HepG2 (cell line): Measurements from ENCODE around the gene USP7. TPM values are rescaled to one million over a fixed set of nuclear protein-coding genes. Genes with fewer than 3 reads are reported as not detected.

Source experiments
- GABPA ChIP-seq, 2 experiments: IDR thresholded peaks; 2 replicates each; pipeline ENCODE4 v1.6.1; 2011 to 2016; ENCODE audit warnings: low read depth in 2 of 2, low read length in 1 of 2, missing biosample characterization in 1 of 2, missing genetic modification characterization in 1 of 2
- GMEB2 ChIP-seq: IDR thresholded peaks from 2 replicates; pipeline ENCODE4 v1.6.1; 2016; ENCODE audit warnings: missing biosample characterization, missing genetic modification reagents, low read depth
- MIER2 ChIP-seq: IDR thresholded peaks from 2 replicates; pipeline ENCODE4 v1.6.1; 2016; ENCODE audit warnings: missing biosample characterization, missing genetic modification reagents
- MLLT10 ChIP-seq: sonication (generic); formaldehyde crosslinking; IDR thresholded peaks from 2 replicates; pipeline ENCODE4 v1.4.0; 2020; ENCODE audit warnings: missing genetic modification reagents
- NFAT5 ChIP-seq: sonication (generic); formaldehyde crosslinking; IDR thresholded peaks from 2 replicates; pipeline ENCODE4 v1.4.0; 2020; ENCODE audit warnings: missing genetic modification reagents
- NFIC ChIP-seq: IDR thresholded peaks from 2 replicates; pipeline ENCODE4 v1.6.1; 2012; ENCODE audit warnings: mild to moderate bottlenecking, low read length, inconsistent platforms
- PBX3 ChIP-seq: sonication (generic); formaldehyde crosslinking; IDR thresholded peaks from 2 replicates; pipeline ENCODE4 v1.8.1; 2023; ENCODE audit warnings: missing genetic modification reagents, inconsistent platforms, borderline replicate concordance
- PITX1 ChIP-seq: sonication (generic); formaldehyde crosslinking; IDR thresholded peaks from 2 replicates; pipeline ENCODE4 v1.5.1; 2020; ENCODE audit warnings: mild to moderate bottlenecking, missing genetic modification reagents
- RORA ChIP-seq: sonication (generic); formaldehyde crosslinking; IDR thresholded peaks from 2 replicates; pipeline ENCODE4 v1.5.0; 2020; ENCODE audit warnings: mild to moderate bottlenecking, missing genetic modification reagents, moderate library complexity
- TBL1XR1 ChIP-seq: fragments of 150-350 bp; IDR thresholded peaks from 2 replicates; pipeline ENCODE4 v1.6.1; 2014; ENCODE audit warnings: borderline replicate concordance, low read length; ENCODE audit not compliant: partially characterized antibody
- TBX2 ChIP-seq: sonication (generic); formaldehyde crosslinking; IDR thresholded peaks from 2 replicates; pipeline ENCODE4 v1.5.0; 2020; ENCODE audit warnings: missing genetic modification reagents, mild to moderate bottlenecking, borderline replicate concordance
- TEAD3 ChIP-seq: optimal IDR thresholded peaks from 2 replicates; pipeline ENCODE3; 2016; ENCODE audit warnings: borderline replicate concordance
- WIZ ChIP-seq: sonication (generic); formaldehyde crosslinking; IDR thresholded peaks from 2 replicates; pipeline ENCODE4 v1.5.1; 2020; ENCODE audit warnings: mild to moderate bottlenecking, missing genetic modification reagents
- ZIK1 ChIP-seq: sonication (generic); formaldehyde crosslinking; IDR thresholded peaks from 2 replicates; pipeline ENCODE4 v1.5.0; 2020; ENCODE audit warnings: mild to moderate bottlenecking, low read depth, missing genetic modification reagents, borderline replicate concordance
- ZNF12 ChIP-seq: sonication (generic); formaldehyde crosslinking; IDR thresholded peaks from 2 replicates; pipeline ENCODE4 v1.5.0; 2020; ENCODE audit warnings: missing genetic modification reagents
- ZNF292 ChIP-seq: sonication (generic); formaldehyde crosslinking; IDR thresholded peaks from 2 replicates; pipeline ENCODE4 v1.8.1; 2022; ENCODE audit warnings: mild to moderate bottlenecking, low read depth, missing genetic modification reagents, borderline replicate concordance
- ZNF615 ChIP-seq: sonication (generic); formaldehyde crosslinking; IDR thresholded peaks from 2 replicates; pipeline ENCODE4 v1.5.0; 2020; ENCODE audit warnings: mild to moderate bottlenecking, missing genetic modification reagents, borderline replicate concordance
- ZNF7 ChIP-seq: IDR thresholded peaks from 2 replicates; pipeline ENCODE4 v1.6.1; 2016; ENCODE audit warnings: missing biosample characterization, missing genetic modification reagents
- polyA plus RNA-seq, 8 experiments: library from polyadenylated mRNA; depleted of rRNA in 3 of 8; stranded (reverse) in 7 of 8; unstranded in 1 of 8; fragments of >200 nt; fragmentation: Illumina TruSeq in 4 of 8; extraction: Trizol in 4 of 8; gene quantifications; 2 replicates each; pipeline versions ENCODE4 v1.2.1 to v1.2.3, GENCODE V29; 2011 to 2016; ENCODE audit warnings: low read depth in 4 of 8, missing spikeins in 1 of 8, mixed read lengths in 1 of 8; ENCODE audit not compliant: insufficient read depth in 1 of 8
- total RNA-seq, 5 experiments: library from RNA; depleted of rRNA; stranded (reverse); fragments of >200 nt; fragmentation: Illumina TruSeq; extraction: Trizol; gene quantifications; 2 replicates each; pipeline ENCODE4 v1.2.3, GENCODE V29; 2016; ENCODE audit warnings: low read depth in 1 of 5
- TF ChIP-seq, protein P1 (sequence below): IDR thresholded peaks from 2 replicates; pipeline ENCODE4 v1.6.1; 2016; ENCODE audit warnings: missing compliant biosample characterization, missing genetic modification reagents, borderline replicate concordance

USP7 gene
- total and polyA plus RNA-seq, 2 of the 13 experiments (the other 11 are each of a cell fraction or from before 2014, with no cell fraction given) = 52.5 to 173 TPM

GRCh38 chr16:8958344-8959167 is 5.2 kb downstream of the USP7 start (continued):
- TF ChIP-seq ZNF7 (CRISPR knock-in tag) (peak; percentile 6; the same call in 1 of the 2 replicates), TBX2 (CRISPR knock-in tag) (peak; percentile 56; the same call in 1 of the 2 replicates), GABPA (IDR thresholded peaks at IDR 0.05; ENCODE audit: low read depth, low read length) (no peak), GABPA (CRISPR knock-in tag; IDR thresholded peaks at IDR 0.05; ENCODE audit: low read depth) (no peak), TBL1XR1 (no peak), TEAD3 (CRISPR knock-in tag) (peak; percentile 38), MLLT10 (CRISPR knock-in tag) (0 out of 2 replicates have a peak, but pooled peaks have one; percentile 82), PITX1 (CRISPR knock-in tag) (no peak), WIZ (CRISPR knock-in tag) (no peak), PBX3 (CRISPR knock-in tag) (no peak), ZNF292 (CRISPR knock-in tag) (peak; percentile 59; the same call in 1 of the 2 replicates), ZNF12 (CRISPR knock-in tag) (no peak), MIER2 (CRISPR knock-in tag) (no peak), GMEB2 (CRISPR knock-in tag) (no peak), NFAT5 (0 out of 2 replicates have a peak, but pooled peaks have one; percentile 26), NFIC (no peak), RORA (CRISPR knock-in tag) (no peak), ZNF615 (CRISPR knock-in tag) (no peak), ZIK1 (no peak)
- TF ChIP-seq, protein P1, sequence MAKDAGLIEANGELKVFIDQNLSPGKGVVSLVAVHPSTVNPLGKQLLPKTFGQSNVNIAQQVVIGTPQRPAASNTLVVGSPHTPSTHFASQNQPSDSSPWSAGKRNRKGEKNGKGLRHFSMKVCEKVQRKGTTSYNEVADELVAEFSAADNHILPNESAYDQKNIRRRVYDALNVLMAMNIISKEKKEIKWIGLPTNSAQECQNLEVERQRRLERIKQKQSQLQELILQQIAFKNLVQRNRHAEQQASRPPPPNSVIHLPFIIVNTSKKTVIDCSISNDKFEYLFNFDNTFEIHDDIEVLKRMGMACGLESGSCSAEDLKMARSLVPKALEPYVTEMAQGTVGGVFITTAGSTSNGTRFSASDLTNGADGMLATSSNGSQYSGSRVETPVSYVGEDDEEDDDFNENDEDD = no peak
